ENCODE results near the gene POLR2A. TPM values are rescaled to one million over a fixed set of nuclear protein-coding genes. Genes with fewer than 3 reads are reported as not detected.

Gene POLR2A
- total RNA-seq, 2 experiments from 2014 or later = 169 to 172 TPM

DNA sequence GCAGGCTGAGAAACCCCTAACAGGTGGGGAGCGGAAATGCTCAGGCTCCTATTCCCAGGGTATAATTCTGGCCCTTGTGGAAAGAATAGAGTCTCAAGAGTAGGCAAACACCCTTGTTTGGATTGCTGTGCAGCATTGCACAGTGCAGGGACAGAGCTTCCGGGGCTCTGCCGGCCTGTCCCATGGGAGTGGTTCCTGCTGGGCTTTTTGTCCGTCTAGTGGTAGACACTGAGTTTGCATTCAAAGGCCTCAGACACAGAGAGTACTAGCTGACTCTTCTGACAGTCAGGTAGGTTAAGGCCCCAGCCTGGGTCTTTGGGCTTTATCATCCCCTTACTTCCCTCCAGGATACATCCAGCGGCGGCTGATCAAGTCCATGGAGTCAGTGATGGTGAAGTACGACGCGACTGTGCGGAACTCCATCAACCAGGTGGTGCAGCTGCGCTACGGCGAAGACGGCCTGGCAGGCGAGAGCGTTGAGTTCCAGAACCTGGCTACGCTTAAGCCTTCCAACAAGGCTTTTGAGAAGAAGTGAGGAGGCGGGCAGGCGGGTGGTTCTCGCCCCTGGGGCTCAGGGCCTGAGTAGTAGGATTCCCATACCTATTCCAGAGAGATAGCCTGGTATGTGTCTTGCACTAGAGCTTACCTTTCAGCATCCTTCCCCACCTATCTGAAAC lies 18.1 kb downstream of the POLR2A start:
- no peak overlapping the region for H3K27ac Mint-ChIP-seq
- H3K4me1 Mint-ChIP-seq = no peaks in the 10 kb centered on the region
- no peaks in the 10 kb centered on the region for H3K9me3 Mint-ChIP-seq
- no peak for DNase-seq
- peaks cover 77% of the 10 kb centered on the region for H3K36me3 Mint-ChIP-seq (ENCODE audit: low read depth)
- H3K4me3 Mint-ChIP-seq = no peak overlapping the region
- POLR2A ChIA-PET = interaction anchor here (0.8 to 1.0 kb wide), 2 partner anchors 65 to 87 kb away, joined by 3 read pairs; no protein-coding TSS in a partner anchor
- H3K27me3 Mint-ChIP-seq = no peaks in the 10 kb centered on the region
- CTCF ChIA-PET = interaction anchor here (0.7 to 2.2 kb wide), 5 partner anchors 11 to 146 kb away, joined by 3 to 7 read pairs (median 4); no protein-coding TSS in a partner anchor

DNA sequence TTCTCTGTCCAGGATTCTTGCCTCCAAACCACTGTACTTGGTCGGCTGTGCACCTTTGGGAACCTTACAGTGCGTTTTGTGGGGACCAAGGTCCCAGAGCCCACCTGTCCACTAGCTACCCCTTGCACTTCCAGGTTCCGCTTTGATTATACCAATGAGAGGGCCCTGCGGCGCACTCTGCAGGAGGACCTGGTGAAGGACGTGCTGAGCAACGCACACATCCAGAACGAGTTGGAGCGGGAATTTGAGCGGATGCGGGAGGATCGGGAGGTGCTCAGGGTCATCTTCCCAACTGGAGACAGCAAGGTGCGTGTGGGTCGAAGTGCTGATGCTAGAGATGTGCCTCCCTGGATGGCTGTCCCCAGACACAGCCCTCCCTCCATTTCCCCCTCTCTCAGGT lies 18.8 kb downstream of the POLR2A start:
- H3K27me3 Mint-ChIP-seq = no peaks in the 10 kb centered on the region
- CTCF ChIA-PET = interaction anchor here (0.7 to 2.2 kb wide), 5 partner anchors 10 to 147 kb away, joined by 3 to 7 read pairs (median 4); no protein-coding TSS in a partner anchor
- no peak for DNase-seq
- H3K36me3 Mint-ChIP-seq (ENCODE audit: low read depth) = peaks cover 77% of the 10 kb centered on the region
- H3K4me3 Mint-ChIP-seq = no peak overlapping the region
- H3K27ac Mint-ChIP-seq = no peak overlapping the region
- H3K4me1 Mint-ChIP-seq = no peaks in the 10 kb centered on the region
- POLR2A ChIA-PET = no interaction called here
- H3K9me3 Mint-ChIP-seq = no peaks in the 10 kb centered on the region

DNA sequence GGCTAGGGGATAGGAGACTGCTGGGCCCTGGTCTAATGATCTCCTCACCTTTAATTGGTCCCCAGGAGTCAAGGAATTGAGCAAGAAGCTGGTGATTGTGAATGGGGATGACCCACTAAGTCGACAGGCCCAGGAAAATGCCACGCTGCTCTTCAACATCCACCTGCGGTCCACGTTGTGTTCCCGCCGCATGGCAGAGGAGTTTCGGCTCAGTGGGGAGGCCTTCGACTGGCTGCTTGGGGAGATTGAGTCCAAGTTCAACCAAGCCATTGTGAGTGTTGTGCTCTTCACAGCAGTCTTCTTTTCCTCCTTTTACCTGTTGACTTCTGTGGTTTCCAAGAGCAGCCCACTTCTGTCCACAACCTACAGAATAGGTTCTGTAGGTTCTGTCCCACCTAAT lies 19.4 kb downstream of the POLR2A start:
- Mint-ChIP-seq H3K36me3 (ENCODE audit: low read depth) (peaks cover 77% of the 10 kb centered on the region), H3K27me3 (no peaks in the 10 kb centered on the region), H3K4me3 (no peak overlapping the region), H3K9me3 (no peaks in the 10 kb centered on the region), H3K4me1 (no peaks in the 10 kb centered on the region), H3K27ac (no peak overlapping the region)
- no peak for DNase-seq
- ChIA-PET POLR2A (no interaction called here), CTCF (interaction anchor here (1.8 to 2.2 kb wide), 2 partner anchors 12 to 67 kb away, joined by 4 to 7 read pairs; no protein-coding TSS in a partner anchor)

DNA sequence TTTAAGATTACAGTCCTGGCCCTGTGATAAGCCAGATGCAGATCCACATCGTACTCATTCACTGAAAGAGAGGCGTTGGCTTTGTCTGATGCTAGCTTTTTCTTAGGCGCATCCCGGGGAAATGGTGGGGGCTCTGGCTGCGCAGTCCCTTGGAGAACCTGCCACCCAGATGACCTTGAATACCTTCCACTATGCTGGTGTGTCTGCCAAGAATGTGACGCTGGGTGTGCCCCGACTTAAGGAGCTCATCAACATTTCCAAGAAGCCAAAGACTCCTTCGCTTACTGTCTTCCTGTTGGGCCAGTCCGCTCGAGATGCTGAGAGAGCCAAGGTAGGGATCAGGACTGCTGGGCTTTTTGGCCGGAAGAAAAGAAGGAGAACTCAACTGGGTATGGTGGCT lies 24.0 kb downstream of the POLR2A start:
- no peak overlapping the region for H3K4me3 Mint-ChIP-seq
- H3K27me3 Mint-ChIP-seq = no peaks in the 10 kb centered on the region
- H3K27ac Mint-ChIP-seq = no peak overlapping the region
- POLR2A ChIA-PET = interaction anchor here (1.0 to 1.2 kb wide), 2 partner anchors 23 to 125 kb away, joined by 3 to 5 read pairs; no protein-coding TSS in a partner anchor
- H3K36me3 Mint-ChIP-seq (ENCODE audit: low read depth) = peaks cover 76% of the 10 kb centered on the region
- no peaks in the 10 kb centered on the region for H3K9me3 Mint-ChIP-seq
- DNase-seq = no peak
- H3K4me1 Mint-ChIP-seq = no peaks in the 10 kb centered on the region
- CTCF ChIA-PET = interaction anchor here (0.5 to 2.8 kb wide), 3 partner anchors 52 to 306 kb away, joined by 4 to 15 read pairs (median 5); no protein-coding TSS in a partner anchor

DNA sequence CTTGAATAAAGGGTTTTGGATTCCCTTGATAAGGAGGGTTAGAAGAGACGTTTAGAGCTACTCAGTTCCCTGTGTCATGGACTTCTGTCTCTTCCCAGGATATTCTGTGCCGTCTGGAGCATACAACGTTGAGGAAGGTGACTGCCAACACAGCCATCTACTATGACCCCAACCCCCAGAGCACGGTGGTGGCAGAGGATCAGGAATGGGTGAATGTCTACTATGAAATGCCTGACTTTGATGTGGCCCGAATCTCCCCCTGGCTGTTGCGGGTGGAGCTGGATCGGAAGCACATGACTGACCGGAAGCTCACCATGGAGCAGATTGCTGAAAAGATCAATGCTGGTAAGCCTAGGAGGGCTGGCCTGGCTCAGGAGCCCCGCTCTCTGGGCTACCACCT lies 24.7 kb downstream of the POLR2A start:
- no peaks in the 10 kb centered on the region for H3K27me3 Mint-ChIP-seq
- H3K4me3 Mint-ChIP-seq = no peak overlapping the region
- no peaks in the 10 kb centered on the region for H3K9me3 Mint-ChIP-seq
- ChIA-PET CTCF (interaction anchor here (1.1 to 2.8 kb wide), 3 partner anchors 17 to 72 kb away, joined by 3 to 15 read pairs (median 5); no protein-coding TSS in a partner anchor), POLR2A (interaction anchor here (0.9 kb wide), 1 partner anchor 25 kb away, joined by 5 read pairs; the partner anchor contains the start of gene POLR2A)
- H3K27ac Mint-ChIP-seq = no peak overlapping the region
- DNase-seq = no peak
- no peaks in the 10 kb centered on the region for H3K4me1 Mint-ChIP-seq
- H3K36me3 Mint-ChIP-seq (ENCODE audit: low read depth) = peaks cover 75% of the 10 kb centered on the region

DNA sequence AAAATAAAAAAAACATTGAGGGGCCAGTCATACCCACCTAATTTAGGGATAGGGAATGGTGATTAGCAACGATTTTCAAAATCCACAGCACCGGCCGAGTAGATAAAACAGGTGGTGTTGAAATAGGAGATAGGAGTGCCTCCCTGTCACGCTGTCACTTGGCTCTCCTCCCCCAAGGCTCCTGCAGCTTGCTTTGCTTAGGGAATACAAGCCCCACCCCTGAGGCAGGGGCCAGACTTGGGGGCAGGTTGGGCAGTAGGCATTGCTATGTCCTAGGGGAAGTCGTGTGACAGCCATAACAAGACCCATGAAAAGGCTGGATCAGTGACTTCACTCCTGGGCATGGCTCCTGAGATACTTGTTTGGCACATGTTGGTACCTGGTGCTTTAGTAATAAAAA lies 25.8 kb downstream of the POLR2A start:
- CTCF ChIA-PET = interaction anchor here (2.8 kb wide), 1 partner anchor 51 kb away, joined by 15 read pairs; no protein-coding TSS in a partner anchor
- DNase-seq = no peak
- no peak overlapping the region for H3K27ac Mint-ChIP-seq
- H3K9me3 Mint-ChIP-seq = no peaks in the 10 kb centered on the region
- no peaks in the 10 kb centered on the region for H3K4me1 Mint-ChIP-seq
- POLR2A ChIA-PET = no interaction called here
- no peak overlapping the region for H3K4me3 Mint-ChIP-seq
- peaks cover 79% of the 10 kb centered on the region for H3K36me3 Mint-ChIP-seq (ENCODE audit: low read depth)
- no peaks in the 10 kb centered on the region for H3K27me3 Mint-ChIP-seq

DNA sequence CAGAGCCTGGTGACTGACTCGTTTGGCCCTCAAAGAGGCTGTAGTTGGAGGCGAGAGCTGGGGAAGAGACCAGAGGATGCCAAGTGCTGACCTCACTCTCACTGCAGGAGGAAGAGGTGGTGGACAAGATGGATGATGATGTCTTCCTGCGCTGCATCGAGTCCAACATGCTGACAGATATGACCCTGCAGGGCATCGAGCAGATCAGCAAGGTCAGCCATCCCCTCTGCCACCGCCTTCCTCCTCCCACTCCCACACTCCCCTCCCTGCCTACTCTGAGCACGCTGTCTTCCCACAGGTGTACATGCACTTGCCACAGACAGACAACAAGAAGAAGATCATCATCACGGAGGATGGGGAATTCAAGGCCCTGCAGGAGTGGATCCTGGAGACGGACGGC lies 26.9 kb downstream of the POLR2A start:
- H3K4me1 Mint-ChIP-seq = no peaks in the 10 kb centered on the region
- CTCF ChIA-PET = interaction anchor here (1.1 kb wide), 1 partner anchor 50 kb away, joined by 3 read pairs; the partner anchor contains the start of gene SENP3
- POLR2A ChIA-PET = interaction anchor here (4.2 kb wide), 1 partner anchor 50 kb away, joined by 43 read pairs; the partner anchor contains the start of gene SENP3
- DNase-seq = no peak
- no peak overlapping the region for H3K4me3 Mint-ChIP-seq
- H3K36me3 Mint-ChIP-seq (ENCODE audit: low read depth) = peaks cover 77% of the 10 kb centered on the region
- H3K27me3 Mint-ChIP-seq = no peaks in the 10 kb centered on the region
- H3K9me3 Mint-ChIP-seq = no peaks in the 10 kb centered on the region
- H3K27ac Mint-ChIP-seq = no peak overlapping the region

DNA sequence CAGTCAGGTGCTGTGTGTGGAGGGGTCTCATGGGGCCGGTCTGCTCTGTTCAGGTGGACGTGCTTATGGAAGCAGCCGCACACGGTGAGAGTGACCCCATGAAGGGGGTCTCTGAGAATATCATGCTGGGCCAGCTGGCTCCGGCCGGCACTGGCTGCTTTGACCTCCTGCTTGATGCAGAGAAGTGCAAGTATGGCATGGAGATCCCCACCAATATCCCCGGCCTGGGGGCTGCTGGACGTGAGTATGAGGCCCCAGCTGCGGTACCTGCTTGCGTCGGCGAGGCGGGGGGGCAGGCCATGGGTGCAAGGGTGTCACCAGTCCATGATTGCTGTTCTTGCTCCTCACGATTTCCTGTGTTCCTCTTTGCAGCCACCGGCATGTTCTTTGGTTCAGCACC lies 27.9 kb downstream of the POLR2A start:
- ChIA-PET CTCF (interaction anchor here (0.6 to 15.8 kb wide), 3 partner anchors 22 to 47 kb away, joined by 3 to 207 read pairs (median 16); partner anchors contain the start of genes SENP3 and TNFSF13), POLR2A (interaction anchor here (2.9 to 4.2 kb wide), 2 partner anchors 40 to 49 kb away, joined by 11 to 43 read pairs; partner anchors contain the start of gene SENP3)
- H3K9me3 Mint-ChIP-seq = no peaks in the 10 kb centered on the region
- no peak for DNase-seq
- peaks cover 74% of the 10 kb centered on the region for H3K36me3 Mint-ChIP-seq (ENCODE audit: low read depth)
- no peaks in the 10 kb centered on the region for H3K4me1 Mint-ChIP-seq
- H3K27ac Mint-ChIP-seq = no peak overlapping the region
- no peak overlapping the region for H3K4me3 Mint-ChIP-seq
- no peaks in the 10 kb centered on the region for H3K27me3 Mint-ChIP-seq

DNA sequence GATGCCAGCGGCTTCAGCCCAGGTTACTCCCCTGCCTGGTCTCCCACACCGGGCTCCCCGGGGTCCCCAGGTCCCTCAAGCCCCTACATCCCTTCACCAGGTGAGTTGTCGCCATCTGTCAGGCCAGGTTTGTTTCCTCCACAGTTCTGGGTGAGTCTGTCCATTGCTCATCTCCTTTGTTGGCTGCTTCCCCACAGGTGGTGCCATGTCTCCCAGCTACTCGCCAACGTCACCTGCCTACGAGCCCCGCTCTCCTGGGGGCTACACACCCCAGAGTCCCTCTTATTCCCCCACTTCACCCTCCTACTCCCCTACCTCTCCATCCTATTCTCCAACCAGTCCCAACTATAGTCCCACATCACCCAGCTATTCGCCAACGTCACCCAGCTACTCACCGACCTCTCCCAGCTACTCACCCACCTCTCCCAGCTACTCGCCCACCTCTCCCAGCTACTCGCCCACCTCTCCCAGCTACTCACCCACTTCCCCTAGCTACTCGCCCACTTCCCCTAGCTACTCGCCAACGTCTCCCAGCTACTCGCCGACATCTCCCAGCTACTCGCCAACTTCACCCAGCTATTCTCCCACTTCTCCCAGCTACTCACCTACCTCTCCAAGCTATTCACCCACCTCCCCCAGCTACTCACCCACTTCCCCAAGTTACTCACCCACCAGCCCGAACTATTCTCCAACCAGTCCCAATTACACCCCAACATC lies 28.8 kb downstream of the POLR2A start:
- Mint-ChIP-seq H3K4me1 (no peaks in the 10 kb centered on the region), H3K27me3 (no peaks in the 10 kb centered on the region), H3K36me3 (ENCODE audit: low read depth) (peaks cover 66% of the 10 kb centered on the region), H3K9me3 (no peaks in the 10 kb centered on the region), H3K27ac (no peak overlapping the region), H3K4me3 (no peak overlapping the region)
- POLR2A ChIA-PET = interaction anchor here (1.0 to 4.2 kb wide), 6 partner anchors 39 to 76 kb away, joined by 3 to 43 read pairs (median 4); partner anchors contain the start of genes SENP3 and TNFSF13
- CTCF ChIA-PET = interaction anchor here (0.7 to 15.8 kb wide), 9 partner anchors 10 to 77 kb away, joined by 3 to 207 read pairs (median 5); partner anchors contain the start of genes SENP3, SOX15, TNFSF12 and TNFSF13
- no peak for DNase-seq

DNA sequence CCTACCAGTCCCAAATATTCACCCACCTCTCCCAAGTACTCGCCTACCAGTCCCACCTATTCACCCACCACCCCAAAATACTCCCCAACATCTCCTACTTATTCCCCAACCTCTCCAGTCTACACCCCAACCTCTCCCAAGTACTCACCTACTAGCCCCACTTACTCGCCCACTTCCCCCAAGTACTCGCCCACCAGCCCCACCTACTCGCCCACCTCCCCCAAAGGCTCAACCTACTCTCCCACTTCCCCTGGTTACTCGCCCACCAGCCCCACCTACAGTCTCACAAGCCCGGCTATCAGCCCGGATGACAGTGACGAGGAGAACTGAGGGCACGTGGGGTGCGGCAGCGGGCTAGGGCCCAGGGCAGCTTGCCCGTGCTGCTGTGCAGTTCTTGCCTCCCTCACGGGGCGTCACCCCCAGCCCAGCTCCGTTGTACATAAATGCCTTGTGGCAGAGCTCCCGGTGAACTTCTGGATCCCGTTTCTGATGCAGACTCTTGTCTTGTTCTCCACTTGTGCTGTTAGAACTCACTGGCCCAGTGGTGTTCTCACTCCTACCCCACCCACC lies 29.8 kb downstream of the POLR2A start:
- Mint-ChIP-seq H3K27ac (no peak overlapping the region), H3K36me3 (ENCODE audit: low read depth) (peaks cover 57% of the 10 kb centered on the region), H3K4me3 (no peak overlapping the region), H3K27me3 (no peaks in the 10 kb centered on the region), H3K4me1 (no peaks in the 10 kb centered on the region), H3K9me3 (no peaks in the 10 kb centered on the region)
- DNase-seq = no peak
- CTCF ChIA-PET = interaction anchor here (0.7 to 15.8 kb wide), 19 partner anchors 9 to 184 kb away, joined by 3 to 207 read pairs (median 4); partner anchors contain the start of genes MPDU1, NEURL4, SENP3 and SOX15
- POLR2A ChIA-PET = interaction anchor here (1.1 to 4.2 kb wide), 7 partner anchors 38 to 174 kb away, joined by 3 to 43 read pairs (median 4); partner anchors contain the start of genes SENP3, TNFSF13, TP53 and WRAP53

DNA sequence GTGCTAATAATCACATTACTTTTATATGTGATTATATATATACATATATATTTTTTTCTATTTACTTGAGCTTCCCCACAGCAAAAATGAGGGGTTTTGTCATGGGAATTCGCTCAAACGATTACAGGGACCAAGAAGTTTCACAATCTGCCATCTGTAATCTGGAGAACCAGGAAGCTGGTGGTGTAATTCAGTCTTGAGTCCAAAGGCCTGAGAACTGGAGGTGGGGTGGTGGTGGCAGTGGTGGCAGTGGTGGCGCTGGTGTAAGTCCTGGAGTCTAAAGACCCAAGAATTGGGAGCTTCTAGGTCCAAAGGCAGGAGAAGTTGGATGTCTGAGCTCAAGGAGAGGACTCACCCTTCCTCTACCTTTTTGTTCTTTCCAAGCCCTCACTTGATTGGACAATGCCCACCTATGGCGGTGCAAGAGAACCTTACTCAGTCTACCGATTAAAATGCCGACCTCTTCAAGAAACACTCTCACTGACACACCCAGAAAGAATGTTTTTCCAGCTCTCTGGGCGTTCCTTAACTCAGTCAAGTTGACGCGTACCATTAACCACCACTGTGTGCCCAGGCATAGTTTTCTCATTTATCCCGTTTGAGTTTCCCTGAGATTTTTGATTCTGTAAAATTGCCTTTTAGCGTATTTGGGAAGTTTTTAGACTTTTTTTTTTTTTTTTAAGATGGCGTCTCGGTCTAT lies 31.9 kb downstream of the POLR2A start:
- H3K36me3 Mint-ChIP-seq (ENCODE audit: low read depth) = peaks cover 40% of the 10 kb centered on the region

More for the DNA sequence above, 31.9 kb downstream of the POLR2A start:
- Mint-ChIP-seq H3K27me3 (no peaks in the 10 kb centered on the region), H3K4me1 (no peaks in the 10 kb centered on the region), H3K4me3 (no peak overlapping the region), H3K27ac (no peak overlapping the region), H3K9me3 (no peaks in the 10 kb centered on the region)
- ChIA-PET CTCF (interaction anchor here (0.6 to 15.8 kb wide), 9 partner anchors 13 to 160 kb away, joined by 3 to 207 read pairs (median 9); partner anchors contain the start of genes MPDU1, SENP3, SOX15 and TNFSF12), POLR2A (interaction anchor here (0.7 to 1.7 kb wide), 8 partner anchors 9 to 79 kb away, joined by 3 to 6 read pairs (median 4); partner anchors contain the start of genes POLR2A and SENP3)
- DNase-seq = no peak

Measured in activated CD4-positive, alpha-beta memory T cell treated with anti-CD3 and anti-CD28 coated beads, Interleukin-2, amount 10 ng/mL, durations not matched to agents 7 days and 5 days (primary cell).